Tibial nerve (tissue), 4 donors: Measurements from ENCODE around the gene SINHCAF. TPM values are rescaled to one million over a fixed set of nuclear protein-coding genes. Genes with fewer than 3 reads are reported as not detected.

Source experiments
- DNase-seq, 2 donors: peaks; one replicate each; pipeline ENCODE4 v3.0.0-alpha.2; 2019; ENCODE audit warnings: low spot score in 2 of 2
- H3K27ac ChIP-seq, 4 donors: fragments of 200-600 bp; sonication (generic) in 3 of 4; one replicate each; pipeline ENCODE4 v1.5.1; 2017 to 2019; ENCODE audit warnings: mild to moderate bottlenecking in 1 of 4
- H3K27me3 ChIP-seq, 2 donors: fragments of 200-600 bp; sonication (generic) in 1 of 2; one replicate each; pipeline versions ENCODE4 v1.5.1 to v1.6.0; 2017 to 2019
- H3K36me3 ChIP-seq, 3 donors: fragments of 200-600 bp; sonication (generic); one replicate each; pipeline ENCODE4 v1.5.1; 2018 to 2019
- H3K4me1 ChIP-seq, 4 donors: fragments of 200-600 bp; sonication (generic) in 3 of 4; one replicate each; pipeline ENCODE4 v1.5.1; 2017 to 2019
- H3K4me3 ChIP-seq, 4 donors: fragments of 200-600 bp; sonication (generic) in 3 of 4; one replicate each; pipeline ENCODE4 v1.5.1; 2017 to 2019; ENCODE audit warnings: mild to moderate bottlenecking in 1 of 4, moderate library complexity in 1 of 4
- H3K9me3 ChIP-seq, 4 donors: fragments of 200-600 bp; sonication (generic) in 3 of 4; one replicate each; pipeline ENCODE4 v1.5.1; 2017 to 2019
- CTCF ChIP-seq, 5 experiments: fragments of 200-600 bp in 3 of 5; fragments of 450-650 bp in 2 of 5; sonication (generic) in 3 of 5; IDR thresholded peaks; one replicate each; pipeline ENCODE4 v1.5.1; 2016 to 2019; ENCODE audit warnings: antibody characterized with exemption in 5 of 5, mild to moderate bottlenecking in 3 of 5, moderate library complexity in 2 of 5
- EP300 ChIP-seq, 2 donors: sonication (generic); formaldehyde crosslinking; IDR thresholded peaks; one replicate each; pipeline ENCODE4 v1.6.1; 2017; ENCODE audit warnings: antibody characterized with exemption in 2 of 2, mild to moderate bottlenecking in 1 of 2
- POLR2A ChIP-seq, 2 donors: fragments of 450-650 bp; IDR thresholded peaks; one replicate each; pipeline ENCODE4 v1.6.1; 2017; ENCODE audit warnings: antibody characterized with exemption in 2 of 2, mild to moderate bottlenecking in 2 of 2, moderate library complexity in 2 of 2
- WGBS, 2 donors: methylation state at CpG; one replicate each; pipeline ENCODE4 v1.1.5; 2018; 5-methylcytosine and 5-hydroxymethylcytosine counted together
- total RNA-seq, 4 donors: library from RNA; depleted of rRNA; stranded (reverse); fragments of >200 nt; gene quantifications; one replicate each; pipeline ENCODE4 v1.1.0, GENCODE V29; 2016

The SINHCAF gene
- total RNA-seq, 4 donors from 2014 or later: 7.5 to 18.6 (median 10.5) TPM

- DNase-seq: no peak
- no peak overlapping the region for H3K4me3 ChIP-seq
- TF ChIP-seq POLR2A (IDR thresholded peaks at IDR 0.05) (no peak), CTCF (IDR thresholded peaks at IDR 0.05) (no peak), EP300 (IDR thresholded peaks at IDR 0.05) (no peak)
- no peak overlapping the region for H3K27ac ChIP-seq
- H3K36me3 ChIP-seq: no peaks in the 10 kb centered on the region
- no peaks in the 10 kb centered on the region for H3K27me3 ChIP-seq
- 73 to 79% methylated on average over 11 of the region's 11 CpGs for WGBS, 2 donors
- H3K4me1 ChIP-seq: peaks cover 0 to 13% (median 0%) of the 10 kb centered on the region in 4 donors
- no peaks in the 10 kb centered on the region for H3K9me3 ChIP-seq
Measured at GRCh38 chr12:31236998-31237637, 88.8 kb downstream of the SINHCAF start.

- no peaks in the 10 kb centered on the region for H3K9me3 ChIP-seq
- no peak for DNase-seq
- H3K27ac ChIP-seq: no peak overlapping the region
- no peak for TF ChIP-seq POLR2A (IDR thresholded peaks at IDR 0.05)
- TF ChIP-seq EP300 (IDR thresholded peaks at IDR 0.05): no peak
- TF ChIP-seq CTCF (IDR thresholded peaks at IDR 0.05): no peak
- H3K4me1 ChIP-seq: peaks cover 0 to 13% (median 0%) of the 10 kb centered on the region in 4 donors
- whole genome bisulfite sequencing, 2 donors: 76 to 87% methylated on average over 9 of the region's 9 CpGs
- no peak overlapping the region for H3K4me3 ChIP-seq
- H3K36me3 ChIP-seq: no peaks in the 10 kb centered on the region
- no peaks in the 10 kb centered on the region for H3K27me3 ChIP-seq
Measured at GRCh38 chr12:31235868-31236395, 90.0 kb downstream of the SINHCAF start.

DNA sequence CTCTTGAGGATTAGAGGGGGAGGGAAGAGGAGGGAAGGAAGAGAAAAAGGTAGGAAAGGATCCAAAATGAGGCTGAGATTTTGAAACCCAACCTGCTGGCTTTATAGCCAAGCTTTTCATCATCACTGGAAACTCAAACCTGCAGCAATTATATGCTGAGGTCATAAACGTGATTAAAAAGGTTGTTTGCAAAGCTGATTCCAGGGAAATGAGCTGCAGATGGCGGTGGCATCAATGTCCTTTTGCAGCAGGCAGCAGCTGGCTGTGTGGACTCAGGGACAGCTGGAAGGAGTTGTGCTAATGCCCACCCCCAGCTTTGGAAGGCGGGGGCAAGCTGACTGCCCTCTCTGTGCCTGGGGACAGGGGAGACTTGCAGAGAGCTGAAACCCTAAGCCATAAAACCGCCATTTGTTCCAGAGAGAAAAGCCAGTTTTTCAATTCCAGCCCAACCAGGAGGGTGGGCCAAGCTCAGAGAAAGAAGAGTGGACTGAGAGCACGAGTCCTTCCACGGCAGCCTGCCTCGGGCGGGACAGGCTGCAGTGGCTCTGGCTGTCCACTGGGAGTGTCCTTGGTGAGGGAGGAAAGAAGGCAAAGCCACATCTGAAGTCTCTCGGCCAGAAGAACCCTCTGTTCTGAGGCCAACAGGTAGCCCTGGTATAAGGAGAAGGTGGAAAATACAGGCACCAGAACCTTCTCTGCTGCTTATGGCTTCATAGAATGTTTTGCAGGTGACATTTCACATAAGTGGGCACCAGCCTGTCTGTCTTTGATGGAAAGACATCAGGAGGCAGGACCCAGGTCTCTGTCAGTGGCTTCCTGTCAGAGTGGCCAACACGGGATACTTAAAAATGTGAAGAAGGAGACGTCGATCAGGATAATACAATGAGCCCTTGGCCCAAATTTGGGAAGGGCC, 90.7 kb downstream of the SINHCAF start:
- TF ChIP-seq CTCF (IDR thresholded peaks at IDR 0.05) (peak; percentile 18 to 57 (median 33)), EP300 (IDR thresholded peaks at IDR 0.05) (no peak), POLR2A (IDR thresholded peaks at IDR 0.05) (no peak)
- Histone ChIP-seq H3K4me1 (peaks cover 0 to 13% (median 0%) of the 10 kb centered on the region in 4 donors), H3K4me3 (no peak overlapping the region), H3K9me3 (no peaks in the 10 kb centered on the region), H3K27ac (no peak overlapping the region), H3K36me3 (no peaks in the 10 kb centered on the region), H3K27me3 (no peaks in the 10 kb centered on the region)
- DNase-seq: no peak
- 32 to 41% methylated on average over 12 of the region's 12 CpGs for WGBS, 2 donors

- TF ChIP-seq EP300 (IDR thresholded peaks at IDR 0.05) (no peak), CTCF (IDR thresholded peaks at IDR 0.05) (no peak), POLR2A (IDR thresholded peaks at IDR 0.05) (no peak)
- no peak for DNase-seq
Measured at GRCh38 chr12:31234053-31234840, 91.7 kb downstream of the SINHCAF start.

More at GRCh38 chr12:31234053-31234840, 91.7 kb downstream of the SINHCAF start:
- Histone ChIP-seq H3K27ac (no peak overlapping the region), H3K4me3 (no peak overlapping the region), H3K9me3 (no peaks in the 10 kb centered on the region), H3K4me1 (peaks cover 0 to 13% (median 0%) of the 10 kb centered on the region in 4 donors), H3K27me3 (no peaks in the 10 kb centered on the region), H3K36me3 (no peaks in the 10 kb centered on the region)
- 69 to 81% methylated on average over 14 of the region's 14 CpGs for WGBS, 2 donors
